Kidney glomerular epithelial cell (primary cell): ENCODE measurements around the gene MARVELD3.

Experiments
- DNase-seq: peaks from one replicate; lab custom pipeline; 2025; lab: John Stamatoyannopoulos, UW

Gene MARVELD3

GRCh38 chr16:71623597-71623996 is 2.4 kb upstream of the MARVELD3 start:
- DNase-seq = no peak

DNA sequence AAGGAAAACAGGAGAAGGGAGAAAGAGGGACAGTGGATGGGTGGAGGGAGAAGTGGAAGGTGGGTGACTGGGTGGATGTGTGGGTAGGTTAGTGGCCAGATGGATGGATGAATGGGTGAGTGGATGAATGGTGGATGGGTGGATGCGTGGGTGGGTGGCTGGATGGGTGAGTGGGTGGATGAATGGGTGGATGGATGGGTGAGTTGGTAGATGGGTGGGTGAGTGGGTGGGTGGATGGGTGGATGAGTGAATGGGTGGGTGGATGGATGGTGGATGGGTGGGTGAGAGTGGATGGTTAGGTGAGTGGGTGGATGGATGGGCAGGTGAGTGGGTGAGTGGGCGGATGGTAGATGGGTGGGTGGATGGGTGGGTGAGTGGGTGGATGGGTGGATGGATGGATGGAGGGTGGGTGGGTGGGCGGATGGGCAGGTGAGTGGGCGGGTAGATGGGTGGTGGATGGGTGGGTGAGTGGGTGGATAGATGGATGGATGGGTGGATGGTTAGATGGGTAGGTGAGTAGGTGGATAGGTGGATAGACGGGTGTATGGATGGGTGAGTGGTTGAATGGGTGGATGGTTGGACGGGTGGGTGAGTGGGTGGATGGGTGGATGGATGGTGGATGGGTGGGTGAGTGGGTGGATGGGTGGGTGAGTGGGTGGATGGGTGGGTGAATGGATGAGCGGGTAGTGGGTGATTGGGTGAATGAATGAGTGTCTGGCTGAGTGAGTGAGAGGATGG is 702 bp upstream of the MARVELD3 start:
- DNase-seq = no peak

DNA sequence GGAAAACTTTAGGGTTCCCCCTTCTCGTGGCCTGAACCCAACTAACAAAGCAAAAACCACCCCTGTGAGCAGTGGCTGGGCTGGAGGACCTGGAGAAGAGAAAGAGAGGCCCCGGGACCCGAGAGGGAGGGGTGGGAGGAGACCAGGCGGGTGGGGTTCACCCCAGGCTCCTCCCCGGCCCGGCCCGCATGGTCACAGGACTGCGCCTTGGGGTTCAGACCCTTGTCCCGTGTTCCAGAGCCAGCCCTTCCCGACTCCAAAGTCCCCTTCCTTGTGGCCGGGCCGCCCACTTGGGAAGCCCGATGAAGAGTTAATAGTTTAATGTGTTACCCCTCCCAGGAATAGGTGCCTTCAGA is 852 bp downstream of the MARVELD3 start:
- DNase-seq = no peak

DNA sequence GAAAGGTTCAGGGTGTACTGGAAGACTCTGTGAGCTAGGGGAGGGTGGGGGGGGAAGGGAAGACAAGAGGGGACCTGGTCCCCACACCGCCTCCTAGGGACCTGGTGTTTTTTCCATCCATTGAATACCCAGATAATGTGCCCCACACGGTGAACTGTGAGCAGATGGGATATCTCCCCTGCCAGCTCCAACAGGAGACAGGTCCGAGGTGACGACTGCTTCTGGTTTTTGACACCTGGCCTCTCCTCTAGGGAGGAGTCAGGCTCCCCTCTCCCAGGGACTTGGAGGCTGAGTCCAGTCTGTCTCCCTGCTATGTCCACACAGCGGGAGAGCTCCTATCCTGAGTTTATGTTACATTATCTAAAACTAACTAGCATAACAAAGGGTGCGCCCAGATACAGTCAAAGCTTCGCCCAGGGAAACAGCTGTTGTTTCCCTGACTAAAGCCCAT is 1.8 kb downstream of the MARVELD3 start:
- DNase-seq = no peak

DNA sequence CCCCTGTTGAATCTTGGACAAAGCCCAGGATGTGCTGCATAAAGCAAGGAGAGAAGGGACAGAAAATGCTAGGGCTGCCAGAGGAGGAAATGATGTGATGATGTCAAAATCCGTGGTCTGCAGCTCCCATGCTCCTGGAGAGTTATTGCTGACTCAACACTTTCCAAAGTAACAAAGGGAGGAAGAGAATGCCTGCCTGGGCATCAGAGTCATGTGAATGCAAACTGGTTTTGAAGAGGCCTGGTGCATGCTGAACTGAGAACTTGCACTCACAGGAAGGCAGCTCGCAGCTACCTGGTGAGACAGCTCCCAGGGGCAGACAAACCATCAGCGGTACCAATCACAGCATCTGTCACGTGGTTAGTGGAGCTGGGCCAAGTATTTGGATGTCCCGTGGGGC is 2.8 kb downstream of the MARVELD3 start:
- DNase-seq = peak; percentile 26

DNA sequence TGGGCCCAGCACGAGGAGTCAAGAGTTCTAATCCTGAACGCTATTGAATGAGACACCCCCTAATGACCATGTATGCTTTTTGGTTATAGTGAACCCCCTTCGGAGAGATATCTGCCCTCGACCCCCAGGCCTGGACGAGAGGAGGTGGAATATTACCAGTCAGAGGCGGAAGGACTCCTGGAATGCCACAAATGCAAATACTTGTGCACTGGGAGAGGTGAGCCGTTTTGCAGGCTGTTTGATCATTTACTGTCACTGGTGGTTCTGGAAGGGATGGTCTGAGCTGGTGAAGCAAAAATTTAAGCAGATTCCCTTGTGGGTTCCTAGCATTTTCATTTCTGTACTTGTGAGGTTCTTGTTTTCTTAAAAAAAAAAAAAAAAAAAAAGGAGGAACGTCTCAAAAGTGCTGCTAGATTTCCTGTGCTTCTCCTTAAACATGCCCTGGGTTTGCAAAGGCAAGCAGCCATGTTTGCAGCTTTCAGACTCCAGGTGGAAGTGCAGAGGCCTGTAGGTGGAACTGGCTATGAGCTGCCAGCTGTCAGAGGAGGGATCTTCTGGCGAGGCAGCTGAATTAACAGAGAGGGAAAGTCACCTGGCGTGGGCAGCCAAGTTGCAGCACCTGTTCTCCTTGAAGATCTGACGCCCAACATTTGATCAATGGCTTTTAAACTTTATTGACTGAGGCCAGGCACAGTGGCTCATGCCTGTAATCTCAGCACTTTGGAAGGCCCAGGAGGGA is 3.5 kb downstream of the MARVELD3 start:
- DNase-seq = no peak

DNA sequence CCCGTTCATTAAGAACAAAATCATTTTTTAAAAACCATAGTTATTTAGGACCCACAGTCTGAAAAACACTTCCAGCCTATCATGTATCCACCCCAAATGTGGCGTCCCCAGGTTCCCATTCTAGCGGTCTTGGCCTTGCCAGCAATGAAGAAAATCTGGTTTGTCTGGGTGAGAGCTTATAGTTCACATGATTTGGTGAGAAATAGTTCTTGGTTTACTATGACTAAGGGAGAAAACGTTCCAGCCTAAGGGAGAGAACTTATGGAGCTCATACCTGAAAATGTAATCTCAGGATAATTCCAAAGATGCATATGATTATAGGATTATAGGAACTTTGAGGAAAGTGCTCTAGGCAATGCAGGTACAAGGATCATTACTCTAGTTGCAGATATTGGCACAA is 4.8 kb downstream of the MARVELD3 start:
- no peak for DNase-seq

- DNase-seq = no peak
These were observed 5.8 kb downstream of the MARVELD3 start for GRCh38 chr16:71631776-71632175.

DNA sequence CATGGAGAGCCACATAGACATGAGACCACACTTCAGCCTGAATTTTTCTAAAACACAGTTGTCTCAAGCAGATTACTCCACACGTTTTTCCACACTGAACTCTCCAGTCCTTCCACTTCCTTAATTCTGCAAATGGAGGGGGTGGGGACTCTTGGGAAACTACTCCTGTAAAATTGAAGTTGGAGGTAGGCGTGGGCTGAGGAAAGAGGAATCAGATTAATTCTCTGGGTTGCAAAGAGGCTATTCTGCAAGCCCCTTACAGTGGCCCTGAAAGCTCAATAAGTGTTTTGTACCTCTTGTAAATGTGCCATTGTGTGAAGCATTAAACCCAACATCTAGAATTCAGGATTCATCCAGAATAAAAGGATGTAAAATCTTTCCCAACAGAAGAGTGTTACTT is 9.6 kb downstream of the MARVELD3 start:
- DNase-seq = no peak

- DNase-seq = no peak
These were observed 11.4 kb downstream of the MARVELD3 start for GRCh38 chr16:71637398-71637797.

DNA sequence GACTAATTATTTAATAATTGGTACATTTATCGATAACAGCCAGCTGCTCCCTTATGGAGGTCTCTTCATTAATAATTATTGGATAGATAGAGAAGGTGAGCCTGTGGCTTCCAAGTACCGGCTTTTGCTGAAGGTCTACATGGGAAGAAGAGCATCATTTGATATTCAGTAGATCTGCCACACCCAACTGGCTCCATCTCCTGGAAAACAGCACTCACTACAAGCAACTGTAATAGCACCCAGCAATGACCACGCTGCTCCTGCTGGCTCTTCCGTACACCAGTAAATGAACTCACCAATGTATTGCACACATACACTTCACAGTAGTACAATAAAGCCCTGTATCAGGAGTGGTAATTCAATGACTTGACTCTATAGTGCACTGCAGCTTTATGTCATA is 19.5 kb downstream of the MARVELD3 start:
- DNase-seq = peak; percentile 4

DNA sequence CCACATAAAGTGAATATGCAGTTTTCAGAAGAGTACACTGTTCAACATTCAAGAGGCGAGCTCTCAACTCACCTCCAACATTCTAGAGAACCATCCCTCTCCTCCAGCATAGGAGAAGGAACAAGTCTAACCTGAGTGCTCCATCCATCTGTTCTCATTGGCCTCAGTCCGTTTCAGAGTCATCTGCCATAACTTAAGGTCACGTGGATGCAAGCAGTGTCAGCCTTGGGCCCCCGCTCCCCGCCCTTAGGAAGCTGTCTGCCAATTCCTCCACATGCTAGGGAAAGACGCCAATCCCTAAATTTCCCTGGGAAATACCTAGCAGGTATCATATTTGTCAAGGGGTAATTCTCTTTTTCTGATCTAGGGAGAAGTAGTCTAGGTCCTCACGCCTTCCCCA is 21.4 kb downstream of the MARVELD3 start:
- no peak for DNase-seq

GRCh38 chr16:71648162-71648561 is 22.2 kb downstream of the MARVELD3 start:
- no peak for DNase-seq

GRCh38 chr16:71648921-71649320 is 22.9 kb downstream of the MARVELD3 start:
- DNase-seq = no peak

DNA sequence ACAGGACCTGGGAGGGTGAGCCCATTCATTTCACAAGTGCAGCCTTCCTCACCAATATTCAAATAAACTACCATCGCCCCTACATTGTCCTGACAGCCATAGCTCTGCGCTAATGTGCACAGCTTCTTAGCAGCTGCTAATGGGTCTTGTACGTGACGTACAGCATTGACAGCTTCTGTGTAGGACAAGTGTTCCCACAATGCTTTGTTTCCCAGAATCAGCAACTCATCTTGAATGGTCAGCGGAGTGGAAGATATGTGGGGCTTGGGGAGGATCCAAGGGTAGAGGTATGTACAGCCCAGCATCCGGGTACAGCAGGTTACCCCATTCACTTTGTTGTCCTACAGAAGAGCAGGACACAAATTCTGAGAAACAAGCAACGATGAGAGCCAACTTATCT is 23.7 kb downstream of the MARVELD3 start:
- DNase-seq = no peak

GRCh38 chr16:71658771-71659170 is 32.8 kb downstream of the MARVELD3 start:
- peak; percentile 75 for DNase-seq

GRCh38 chr16:71659471-71659870 is 33.5 kb downstream of the MARVELD3 start:
- no peak for DNase-seq

DNA sequence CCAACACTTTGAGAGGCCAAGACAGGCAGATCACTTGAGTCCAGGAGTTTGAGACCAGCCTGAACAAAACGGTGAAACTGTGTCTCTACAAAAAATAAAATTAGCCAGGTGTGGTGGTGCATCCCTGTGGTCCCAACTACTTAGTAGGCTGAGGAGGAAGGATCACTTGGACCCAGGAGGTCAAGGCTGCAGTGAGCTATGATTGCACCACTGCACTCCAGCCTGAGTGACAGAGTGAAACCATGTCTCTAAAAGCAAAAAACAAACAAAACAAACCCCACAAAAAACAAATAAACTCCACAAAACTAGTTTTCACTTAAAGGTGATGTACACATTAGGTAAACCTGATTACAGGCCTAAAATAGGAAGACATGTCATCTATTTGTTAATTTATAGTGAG is 40.3 kb downstream of the MARVELD3 start:
- DNase-seq = no peak

DNA sequence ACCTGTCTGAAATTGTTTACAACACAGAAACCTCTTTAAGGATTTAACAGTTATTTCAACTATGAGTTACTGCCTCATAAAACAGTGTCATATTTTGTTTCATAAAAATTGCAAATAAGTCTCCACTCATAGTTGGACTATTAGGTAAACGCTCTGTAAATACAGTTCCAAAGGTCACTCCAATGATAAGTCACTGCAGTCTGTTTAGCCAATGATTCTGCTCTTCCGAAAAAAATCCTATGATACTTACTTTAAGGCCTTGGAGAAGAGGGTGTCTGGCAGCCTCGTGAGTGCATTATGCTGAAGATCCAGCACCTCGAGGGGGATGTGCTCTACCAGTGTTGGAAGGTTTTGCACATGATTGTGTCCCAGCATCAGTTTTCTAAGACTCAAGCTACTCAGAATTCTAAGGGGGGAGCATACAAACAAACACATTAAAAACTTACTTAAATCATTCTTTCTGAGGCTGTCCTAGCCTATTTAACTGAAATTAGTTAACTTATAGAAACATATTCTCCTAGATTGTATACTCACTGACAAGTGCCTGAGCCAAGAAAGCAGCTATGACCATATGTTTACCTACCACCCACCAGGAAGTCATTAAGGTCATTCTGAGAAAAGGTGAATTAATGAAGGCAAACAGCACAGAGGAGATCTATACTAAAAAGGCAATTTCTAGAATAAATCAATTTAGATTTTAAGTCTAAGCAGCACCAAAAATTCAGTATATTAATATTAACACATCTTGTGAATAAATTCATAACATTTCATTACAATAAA is 41.1 kb downstream of the MARVELD3 start:
- no peak for DNase-seq

GRCh38 chr16:71669926-71670536 is 44.0 kb downstream of the MARVELD3 start:
- DNase-seq = no peak

DNA sequence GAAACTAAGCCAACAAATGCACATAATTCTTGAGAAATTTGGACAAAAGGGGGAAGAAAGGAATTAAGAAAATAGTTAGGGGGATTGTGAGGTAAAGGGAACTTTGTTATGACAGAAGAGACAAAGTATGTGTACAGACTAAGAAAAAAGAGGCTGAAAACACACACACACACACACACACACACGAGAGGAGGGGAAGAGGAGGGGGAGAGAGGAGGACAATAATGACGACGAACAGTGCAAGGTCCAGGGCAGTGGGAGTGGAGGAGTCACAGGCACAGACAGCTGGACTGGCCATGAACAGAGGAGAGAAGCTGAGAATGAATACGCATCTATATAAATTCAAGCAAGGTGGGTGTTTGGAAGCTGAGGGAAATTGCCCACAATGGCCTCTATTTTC is 44.6 kb downstream of the MARVELD3 start:
- DNase-seq = no peak

DNA sequence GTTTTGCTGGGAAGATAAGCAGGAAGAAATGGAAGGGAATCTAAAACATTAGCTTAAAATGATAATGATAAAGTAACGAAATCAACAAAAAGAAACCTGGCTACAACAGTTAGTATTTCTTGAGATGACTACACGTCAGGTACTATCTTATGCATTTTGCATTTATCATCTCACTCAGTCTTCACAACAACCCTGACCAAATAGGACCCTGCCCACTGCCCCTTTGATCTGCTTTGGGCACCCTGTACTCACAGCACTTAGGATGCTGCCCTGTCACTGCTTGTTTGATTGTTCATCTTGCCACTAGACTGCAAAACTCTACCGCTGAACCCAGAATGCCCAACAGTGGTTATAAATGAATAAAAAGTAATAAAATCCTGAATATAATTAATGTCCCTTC is 45.2 kb downstream of the MARVELD3 start:
- no peak for DNase-seq

GRCh38 chr16:71672125-71672524 is 46.1 kb downstream of the MARVELD3 start:
- DNase-seq = no peak
